Spleen (tissue), 11 donors: Measurements from ENCODE around the gene SLC52A3. TPM values are rescaled to one million over a fixed set of nuclear protein-coding genes. Genes with fewer than 3 reads are reported as not detected.
"Not testable (repeated sequence)": the region's sequence is repeated elsewhere in the genome, so short reads cannot be mapped to it uniquely, and the experiment has no call there.

Source experiments
- DNase-seq: peaks from one replicate; pipeline ENCODE4 v3.0.0-alpha.2; 2020
- H3K27ac ChIP-seq, 8 donors: fragments of 200-600 bp; sonication (generic) in 7 of 8; 1 replicate in 4 of 8; 2 replicates in 4 of 8; pipeline versions ENCODE4 v1.5.0 to v1.8.0; 2016 to 2021; ENCODE audit warnings: inconsistent platforms in 4 of 8, mild to moderate bottlenecking in 4 of 8, moderate library complexity in 1 of 8
- H3K27me3 ChIP-seq, 7 donors: fragments of 200-600 bp; sonication (generic) in 6 of 7; replicated peaks in 1 of 7; 1 replicate in 4 of 7; 2 replicates in 3 of 7; pipeline versions ENCODE4 v1.5.0 to v1.8.0; 2016 to 2021; ENCODE audit warnings: inconsistent platforms in 3 of 7, mild to moderate bottlenecking in 1 of 7
- H3K36me3 ChIP-seq, 6 donors: fragments of 200-600 bp; sonication (generic) in 5 of 6; 1 replicate in 4 of 6; 2 replicates in 2 of 6; pipeline versions ENCODE4 v1.5.0 to v1.8.0; 2016 to 2021; ENCODE audit warnings: inconsistent platforms in 2 of 6
- H3K4me1 ChIP-seq, 6 donors: fragments of 200-600 bp; sonication (generic) in 5 of 6; 1 replicate in 3 of 6; 2 replicates in 3 of 6; pipeline versions ENCODE4 v1.5.0 to v1.8.0; 2016 to 2021; ENCODE audit warnings: inconsistent platforms in 3 of 6
- H3K4me3 ChIP-seq, 8 donors: fragments of 200-600 bp; sonication (generic) in 7 of 8; 1 replicate in 4 of 8; 2 replicates in 4 of 8; pipeline versions ENCODE4 v1.5.0 to v1.8.0; 2016 to 2021; ENCODE audit warnings: inconsistent platforms in 4 of 8, mild to moderate bottlenecking in 4 of 8, moderate library complexity in 2 of 8
- H3K9me3 ChIP-seq, 8 donors: fragments of 200-600 bp; sonication (generic) in 7 of 8; 1 replicate in 4 of 8; 2 replicates in 4 of 8; pipeline versions ENCODE4 v1.5.0 to v1.8.0; 2016 to 2021; ENCODE audit warnings: inconsistent platforms in 4 of 8
- CTCF ChIP-seq, 11 experiments: fragments of 200-600 bp in 7 of 11; fragments of 450-650 bp in 4 of 11; sonication (generic) in 4 of 11; IDR thresholded peaks in 8 of 11; conservative IDR thresholded peaks in 3 of 11; 1 replicate in 7 of 11; 2 replicates in 4 of 11; pipeline versions ENCODE4 v1.4.0 to v1.8.0; 2016 to 2021; ENCODE audit warnings: antibody characterized with exemption in 11 of 11, inconsistent platforms in 4 of 11, mild to moderate bottlenecking in 1 of 11
- POLR2A ChIP-seq, 3 donors: fragments of 450-650 bp; IDR thresholded peaks; one replicate each; pipeline ENCODE4 v1.5.1; 2017; ENCODE audit warnings: antibody characterized with exemption in 3 of 3, mild to moderate bottlenecking in 1 of 3
- POLR2AphosphoS5 ChIP-seq, 3 donors: sonication (generic); formaldehyde crosslinking; IDR thresholded peaks; one replicate each; pipeline ENCODE4 v1.5.1; 2017; ENCODE audit warnings: antibody characterized with exemption in 3 of 3
- WGBS, 5 donors: extraction: QIAGEN DNeasy Blood & Tissue Kit in 3 of 5; methylation state at CpG; one replicate each; pipeline versions ENCODE4 v1.1.5 to v1.1.7; 2013 to 2018; 5-methylcytosine and 5-hydroxymethylcytosine counted together
- intact Hi-C: fragments of 100-400 bp; cut with DNase I; formaldehyde crosslinking; loops from one replicate; pipeline ENCODE4 v1.15.0; 2023; ENCODE audit warnings: low total_unique reads
- polyA plus RNA-seq, 3 donors: library from polyadenylated mRNA; stranded (reverse); fragments of 200-250 nt; gene quantifications; one replicate each; pipeline ENCODE4 v1.2.1, GENCODE V29; 2013
- total RNA-seq, 7 donors: library from RNA; depleted of rRNA in 3 of 7; stranded (reverse); fragments of >200 nt in 3 of 7; fragmentation: NEBNext Ultra II Directional in 4 of 7; extraction: Animal tissue kit (Norgen Biotek cat#: 25700) in 4 of 7; gene quantifications; one replicate each; pipeline versions ENCODE4 v1.1.0 to v1.2.1, GENCODE V29; 2016 to 2021
- donor health status: healthy with polysubstance abuse.
- donor health status: DM: no; HTN: no; CAD: no; lungs with moderate emphysema.
- donor health status: DM: no; HTN: no; CAD: no.
- donor health status: Bipolar disorder and iron deficiency.
- donor health status: healthy.
- donor health status: DM: no; HTN: no; CAD: no.
- donor health status: DM: yes; HTN: yes; CAD: no.

SLC52A3 gene
- total and polyA plus RNA-seq, 10 donors, result 0.03 to 0.44 (median 0.17) TPM; not detected in 3

DNA sequence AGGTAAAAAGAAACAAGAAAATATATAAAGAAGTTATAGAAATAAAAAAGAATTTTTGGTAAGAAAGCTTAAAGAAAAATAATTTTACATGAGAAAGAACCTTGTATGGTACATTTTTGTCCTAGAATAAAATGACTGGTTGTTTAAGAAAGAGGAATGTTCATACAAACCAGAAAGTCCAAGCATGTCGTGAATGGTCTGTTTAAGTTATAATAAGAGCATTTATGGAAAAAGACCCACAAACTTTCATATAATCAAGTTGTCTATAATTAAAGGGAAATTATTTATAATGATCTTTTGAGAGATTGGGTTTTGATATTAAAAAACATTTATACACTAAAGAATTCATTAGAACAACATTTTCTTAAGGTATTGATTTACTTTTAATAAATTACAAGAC, 37.4 kb upstream of the SLC52A3 start:
- 16 to 29% (median 20%) methylated on average over 1 of the region's 1 CpG for WGBS, 5 donors
- H3K9me3 ChIP-seq, result peaks cover 0 to 37% (median 26%) of the 10 kb centered on the region in 8 donors
- no peak overlapping the region for H3K4me3 ChIP-seq
- H3K27me3 ChIP-seq, result peaks cover 0 to 36% (median 0%) of the 10 kb centered on the region in 7 donors
- no peak for DNase-seq
- no peaks in the 10 kb centered on the region for H3K4me1 ChIP-seq
- intact Hi-C loops, result no loop called here
- H3K27ac ChIP-seq, result no peak overlapping the region
- no peaks in the 10 kb centered on the region for H3K36me3 ChIP-seq
- no peak for TF ChIP-seq POLR2A (IDR thresholded peaks at IDR 0.05)
- no peak for TF ChIP-seq POLR2AphosphoS5 (IDR thresholded peaks at IDR 0.05)
- TF ChIP-seq CTCF (IDR thresholded peaks at IDR 0.05 in 8 of 11, conservative IDR thresholded peaks at IDR 0.05 in 3 of 11), result no peak

GRCh38 chr20:801678-802077, 33.4 kb upstream of the SLC52A3 start:
- peaks cover 0 to 10% (median 0%) of the 10 kb centered on the region in 7 donors for H3K27me3 ChIP-seq
- no peaks in the 10 kb centered on the region for H3K4me1 ChIP-seq
- intact Hi-C loops, result no loop called here
- no peaks in the 10 kb centered on the region for H3K36me3 ChIP-seq
- DNase-seq, result no peak
- H3K4me3 ChIP-seq, result no peak overlapping the region
- 74 to 85% (median 80%) methylated on average over 3 of the region's 3 CpGs for WGBS, 5 donors
- H3K27ac ChIP-seq, result no peak overlapping the region
- no peak for TF ChIP-seq POLR2AphosphoS5 (IDR thresholded peaks at IDR 0.05)
- no peak for TF ChIP-seq CTCF (IDR thresholded peaks at IDR 0.05 in 8 of 11, conservative IDR thresholded peaks at IDR 0.05 in 3 of 11)
- no peak for TF ChIP-seq POLR2A (IDR thresholded peaks at IDR 0.05)
- peaks cover 0 to 26% (median 20%) of the 10 kb centered on the region in 8 donors for H3K9me3 ChIP-seq

- DNase-seq, H3K4me1 ChIP-seq, H3K36me3 ChIP-seq, H3K4me3 ChIP-seq, H3K27ac ChIP-seq, intact Hi-C loops, H3K9me3 ChIP-seq: not testable (repeated sequence)
- H3K27me3 ChIP-seq, result peaks cover 0 to 16% (median 0%) of the 10 kb centered on the region in 7 donors
- WGBS, 5 donors, result 87 to 91% (median 90%) methylated on average over 7 of the region's 7 CpGs
Measured at GRCh38 chr20:800026-800425, 31.7 kb upstream of the SLC52A3 start.

DNA sequence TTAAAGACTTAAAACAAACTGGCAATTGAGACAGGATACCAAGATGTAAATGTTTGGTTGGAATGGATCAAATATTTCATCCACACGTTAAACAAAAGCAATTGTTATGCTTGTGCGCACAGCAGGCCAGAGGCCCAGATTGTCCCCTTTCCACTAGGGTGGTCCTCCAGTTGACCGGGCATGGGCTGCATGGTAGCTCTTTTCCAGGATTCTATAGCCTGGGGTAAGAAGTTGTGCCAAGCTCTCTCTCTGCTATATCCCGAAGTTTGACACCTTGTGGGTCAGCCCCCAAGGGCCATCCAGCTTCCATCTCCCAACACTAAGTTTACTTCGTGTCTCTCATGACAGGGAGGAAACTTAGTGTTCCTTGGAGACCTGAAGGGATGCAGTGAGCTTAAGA, 30.4 kb upstream of the SLC52A3 start:
- H3K36me3 ChIP-seq, H3K4me3 ChIP-seq, H3K9me3 ChIP-seq, H3K27ac ChIP-seq, DNase-seq, H3K4me1 ChIP-seq, intact Hi-C loops: not testable (repeated sequence)
- WGBS, 5 donors, result 78 to 84% (median 82%) methylated on average over 5 of the region's 5 CpGs
- H3K27me3 ChIP-seq, result peaks cover 0 to 16% (median 0%) of the 10 kb centered on the region in 7 donors

DNA sequence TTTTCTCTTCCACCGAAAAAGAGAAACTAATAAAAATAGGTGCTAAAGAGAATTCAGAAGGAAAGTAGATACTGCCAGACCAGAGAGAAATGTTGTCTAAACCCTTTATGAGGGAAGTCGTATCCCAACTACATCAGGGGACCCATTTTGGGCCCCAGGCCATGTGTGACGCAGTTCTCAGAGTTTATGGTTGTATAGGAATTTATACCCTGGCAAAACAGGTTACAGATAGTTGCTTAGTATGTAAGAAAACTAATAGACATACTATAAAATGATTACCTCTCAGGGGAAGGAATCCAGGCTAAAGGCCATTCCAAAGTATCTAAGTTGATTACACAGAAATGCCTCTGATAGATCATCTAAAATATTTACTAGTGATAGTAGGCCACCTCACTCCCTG, 28.6 kb upstream of the SLC52A3 start:
- H3K4me1 ChIP-seq, result no peaks in the 10 kb centered on the region
- no peaks in the 10 kb centered on the region for H3K36me3 ChIP-seq
- DNase-seq, result no peak
- intact Hi-C loops, result no loop called here
- H3K4me3 ChIP-seq, result no peak overlapping the region
- no peak for TF ChIP-seq POLR2AphosphoS5 (IDR thresholded peaks at IDR 0.05)
- no peak for TF ChIP-seq CTCF (IDR thresholded peaks at IDR 0.05 in 8 of 11, conservative IDR thresholded peaks at IDR 0.05 in 3 of 11)
- TF ChIP-seq POLR2A (IDR thresholded peaks at IDR 0.05), result no peak
- H3K9me3 ChIP-seq, result peaks cover 0 to 13% (median 9%) of the 10 kb centered on the region in 8 donors
- no peak overlapping the region for H3K27ac ChIP-seq
- H3K27me3 ChIP-seq, result peaks cover 0 to 16% (median 0%) of the 10 kb centered on the region in 7 donors
- 76 to 92% (median 87%) methylated on average over 3 of the region's 3 CpGs for WGBS, 5 donors
